Panc1 (cell line): ENCODE measurements around the gene PGGHG.

ENCODE experiments used
- CTCF ChIP-seq: fragments of 450-650 bp; IDR thresholded peaks from 2 replicates; pipeline ENCODE4 v1.5.1; 2017; ENCODE audit warnings: mild to moderate bottlenecking
- POLR2AphosphoS5 ChIP-seq: IDR thresholded peaks from 2 replicates; pipeline ENCODE4 v1.6.1; 2012; ENCODE audit warnings: mild to moderate bottlenecking, low read depth, low read length, moderate library complexity
- SIN3A ChIP-seq: IDR thresholded peaks from 2 replicates; pipeline ENCODE4 v1.6.1; 2012; ENCODE audit warnings: low read depth, mild to moderate bottlenecking, low read length, moderate library complexity, borderline replicate concordance; ENCODE audit not compliant: insufficient read depth
- TCF7L2 ChIP-seq: IDR thresholded peaks from 2 replicates; pipeline ENCODE4 v1.6.1; 2011; ENCODE audit warnings: mild to moderate bottlenecking, low read depth, low read length, inconsistent platforms
- TF ChIP-seq, protein P1 (sequence below), 2 experiments: IDR thresholded peaks; 2 replicates each; pipeline ENCODE4 v1.6.1; 2011 to 2012; ENCODE audit warnings: low read depth in 2 of 2, control low read depth in 1 of 2, low read length in 1 of 2, mild to moderate bottlenecking in 1 of 2, moderate library complexity in 1 of 2; ENCODE audit not compliant: insufficient read depth in 1 of 2

GRCh38 chr11:330307-330693 lies 41.4 kb downstream of the PGGHG start:
- no peak for TF ChIP-seq CTCF
- TF ChIP-seq, protein P1, sequence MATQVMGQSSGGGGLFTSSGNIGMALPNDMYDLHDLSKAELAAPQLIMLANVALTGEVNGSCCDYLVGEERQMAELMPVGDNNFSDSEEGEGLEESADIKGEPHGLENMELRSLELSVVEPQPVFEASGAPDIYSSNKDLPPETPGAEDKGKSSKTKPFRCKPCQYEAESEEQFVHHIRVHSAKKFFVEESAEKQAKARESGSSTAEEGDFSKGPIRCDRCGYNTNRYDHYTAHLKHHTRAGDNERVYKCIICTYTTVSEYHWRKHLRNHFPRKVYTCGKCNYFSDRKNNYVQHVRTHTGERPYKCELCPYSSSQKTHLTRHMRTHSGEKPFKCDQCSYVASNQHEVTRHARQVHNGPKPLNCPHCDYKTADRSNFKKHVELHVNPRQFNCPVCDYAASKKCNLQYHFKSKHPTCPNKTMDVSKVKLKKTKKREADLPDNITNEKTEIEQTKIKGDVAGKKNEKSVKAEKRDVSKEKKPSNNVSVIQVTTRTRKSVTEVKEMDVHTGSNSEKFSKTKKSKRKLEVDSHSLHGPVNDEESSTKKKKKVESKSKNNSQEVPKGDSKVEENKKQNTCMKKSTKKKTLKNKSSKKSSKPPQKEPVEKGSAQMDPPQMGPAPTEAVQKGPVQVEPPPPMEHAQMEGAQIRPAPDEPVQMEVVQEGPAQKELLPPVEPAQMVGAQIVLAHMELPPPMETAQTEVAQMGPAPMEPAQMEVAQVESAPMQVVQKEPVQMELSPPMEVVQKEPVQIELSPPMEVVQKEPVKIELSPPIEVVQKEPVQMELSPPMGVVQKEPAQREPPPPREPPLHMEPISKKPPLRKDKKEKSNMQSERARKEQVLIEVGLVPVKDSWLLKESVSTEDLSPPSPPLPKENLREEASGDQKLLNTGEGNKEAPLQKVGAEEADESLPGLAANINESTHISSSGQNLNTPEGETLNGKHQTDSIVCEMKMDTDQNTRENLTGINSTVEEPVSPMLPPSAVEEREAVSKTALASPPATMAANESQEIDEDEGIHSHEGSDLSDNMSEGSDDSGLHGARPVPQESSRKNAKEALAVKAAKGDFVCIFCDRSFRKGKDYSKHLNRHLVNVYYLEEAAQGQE (IDR thresholded peaks at IDR 0.05; ENCODE audit: insufficient read depth in 1 of 2, low read depth in 2 of 2, low read length in 1 of 2): no peak
- no peak for TF ChIP-seq POLR2AphosphoS5
- TF ChIP-seq TCF7L2: no peak
- TF ChIP-seq SIN3A: no peak
